Parathyroid adenoma (tissue), 2 donors: ENCODE results near the gene MAD1L1.

Experiments
- H2AFZ ChIP-seq: fragments of 300-600 bp; sonication (generic); one replicate; pipeline ENCODE4 v1.7.0; 2017; ENCODE audit warnings: antibody characterized with exemption, mild to moderate bottlenecking
- H3K27ac ChIP-seq: fragments of 300-600 bp; sonication (generic); one replicate; pipeline ENCODE4 v1.7.0; 2017
- H3K27me3 ChIP-seq: fragments of 300-600 bp; sonication (generic); one replicate; pipeline ENCODE4 v1.7.0; 2017; ENCODE audit warnings: low read length; ENCODE audit not compliant: control insufficient read depth, insufficient read depth
- H3K36me3 ChIP-seq: fragments of 300-600 bp; sonication (generic); one replicate; pipeline ENCODE4 v1.7.0; 2017; ENCODE audit warnings: low read length; ENCODE audit not compliant: control insufficient read depth, insufficient read depth
- H3K4me1 ChIP-seq: fragments of 300-600 bp; sonication (generic); one replicate; pipeline ENCODE4 v1.7.0; 2017; ENCODE audit warnings: control low read depth
- H3K4me2 ChIP-seq: fragments of 300-600 bp; sonication (generic); one replicate; pipeline ENCODE4 v1.7.0; 2017; ENCODE audit warnings: low read length
- H3K4me3 ChIP-seq: fragments of 300-600 bp; sonication (generic); one replicate; pipeline ENCODE4 v1.7.0; 2017; ENCODE audit warnings: low read depth, low read length
- H3K79me2 ChIP-seq: fragments of 300-600 bp; sonication (generic); one replicate; pipeline ENCODE4 v1.7.0; 2017; ENCODE audit warnings: control low read depth
- H3K9ac ChIP-seq: fragments of 300-600 bp; sonication (generic); one replicate; pipeline ENCODE4 v1.7.0; 2017; ENCODE audit warnings: mild to moderate bottlenecking
- H3K9me3 ChIP-seq: fragments of 300-600 bp; sonication (generic); one replicate; pipeline ENCODE4 v1.7.0; 2017; ENCODE audit warnings: low read length; ENCODE audit not compliant: control insufficient read depth
- TF ChIP-seq, protein P1 (sequence below): fragments of 300-600 bp; sonication (generic); IDR thresholded peaks from one replicate; pipeline ENCODE4 v1.7.0; 2017; ENCODE audit warnings: antibody characterized with exemption, mild to moderate bottlenecking
- donor health status: primary hyperparathyroidism.

Gene MAD1L1

GRCh38 chr7:2110610-2111396 is 121.9 kb downstream of the MAD1L1 start:
- Histone ChIP-seq H3K4me3 (no peak overlapping the region), H3K4me1 (no peaks in the 10 kb centered on the region), H3K27me3 (no peaks in the 10 kb centered on the region), H3K9me3 (no peaks in the 10 kb centered on the region), H3K9ac (no peak overlapping the region), H3K27ac (peak overlapping the region; percentile 45), H3K79me2 (no peaks in the 10 kb centered on the region), H2AFZ (no peak overlapping the region), H3K36me3 (no peaks in the 10 kb centered on the region), H3K4me2 (no peak overlapping the region)
- TF ChIP-seq, protein P1, sequence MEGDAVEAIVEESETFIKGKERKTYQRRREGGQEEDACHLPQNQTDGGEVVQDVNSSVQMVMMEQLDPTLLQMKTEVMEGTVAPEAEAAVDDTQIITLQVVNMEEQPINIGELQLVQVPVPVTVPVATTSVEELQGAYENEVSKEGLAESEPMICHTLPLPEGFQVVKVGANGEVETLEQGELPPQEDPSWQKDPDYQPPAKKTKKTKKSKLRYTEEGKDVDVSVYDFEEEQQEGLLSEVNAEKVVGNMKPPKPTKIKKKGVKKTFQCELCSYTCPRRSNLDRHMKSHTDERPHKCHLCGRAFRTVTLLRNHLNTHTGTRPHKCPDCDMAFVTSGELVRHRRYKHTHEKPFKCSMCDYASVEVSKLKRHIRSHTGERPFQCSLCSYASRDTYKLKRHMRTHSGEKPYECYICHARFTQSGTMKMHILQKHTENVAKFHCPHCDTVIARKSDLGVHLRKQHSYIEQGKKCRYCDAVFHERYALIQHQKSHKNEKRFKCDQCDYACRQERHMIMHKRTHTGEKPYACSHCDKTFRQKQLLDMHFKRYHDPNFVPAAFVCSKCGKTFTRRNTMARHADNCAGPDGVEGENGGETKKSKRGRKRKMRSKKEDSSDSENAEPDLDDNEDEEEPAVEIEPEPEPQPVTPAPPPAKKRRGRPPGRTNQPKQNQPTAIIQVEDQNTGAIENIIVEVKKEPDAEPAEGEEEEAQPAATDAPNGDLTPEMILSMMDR: no peak

- H3K9ac ChIP-seq: no peak overlapping the region
- TF ChIP-seq, protein P1: no peak
- no peaks in the 10 kb centered on the region for H3K79me2 ChIP-seq
- H3K27ac ChIP-seq: peak overlapping the region; percentile 45
- H2AFZ ChIP-seq: no peak overlapping the region
- H3K4me1 ChIP-seq: no peaks in the 10 kb centered on the region
- H3K9me3 ChIP-seq: no peaks in the 10 kb centered on the region
- H3K27me3 ChIP-seq: no peaks in the 10 kb centered on the region
- H3K36me3 ChIP-seq: no peaks in the 10 kb centered on the region
- H3K4me2 ChIP-seq: no peak overlapping the region
- H3K4me3 ChIP-seq: no peak overlapping the region
These were observed 122.7 kb downstream of the MAD1L1 start for GRCh38 chr7:2109936-2110609.

DNA sequence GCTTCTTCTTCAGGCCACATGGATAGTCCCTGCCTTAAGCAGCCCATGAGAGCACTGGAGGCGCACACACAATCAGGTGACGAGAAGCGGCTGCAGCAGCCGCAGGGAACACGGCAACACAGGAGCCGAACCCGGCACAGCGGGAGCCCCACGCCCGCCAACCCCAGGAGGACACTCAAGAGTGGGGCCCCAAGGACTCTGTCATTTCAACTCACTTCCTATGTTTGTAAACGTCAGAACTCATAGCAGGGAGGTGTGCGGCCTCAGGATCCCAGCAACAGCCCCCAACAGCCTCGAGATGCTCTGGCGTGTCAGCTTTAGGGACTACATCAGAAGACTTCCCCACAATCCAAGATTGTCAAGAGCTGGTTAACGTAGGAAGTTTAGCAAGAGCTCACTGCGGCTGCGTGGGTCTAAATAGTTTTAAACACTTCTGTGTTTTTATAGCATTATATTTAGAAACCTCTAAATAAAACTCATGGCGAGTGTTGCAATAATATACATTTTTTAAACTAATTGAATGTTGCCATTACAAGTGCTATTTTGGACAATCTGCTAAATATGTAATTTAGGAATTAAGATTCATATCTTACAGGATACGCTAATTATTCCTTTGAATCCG is 123.4 kb downstream of the MAD1L1 start:
- Histone ChIP-seq H3K4me3 (no peak overlapping the region), H3K79me2 (no peaks in the 10 kb centered on the region), H3K36me3 (no peaks in the 10 kb centered on the region), H3K4me1 (no peaks in the 10 kb centered on the region), H3K9ac (no peak overlapping the region), H3K27ac (peak overlapping the region; percentile 45), H2AFZ (no peak overlapping the region), H3K4me2 (no peak overlapping the region), H3K27me3 (no peaks in the 10 kb centered on the region), H3K9me3 (no peaks in the 10 kb centered on the region)
- TF ChIP-seq, protein P1: no peak

DNA sequence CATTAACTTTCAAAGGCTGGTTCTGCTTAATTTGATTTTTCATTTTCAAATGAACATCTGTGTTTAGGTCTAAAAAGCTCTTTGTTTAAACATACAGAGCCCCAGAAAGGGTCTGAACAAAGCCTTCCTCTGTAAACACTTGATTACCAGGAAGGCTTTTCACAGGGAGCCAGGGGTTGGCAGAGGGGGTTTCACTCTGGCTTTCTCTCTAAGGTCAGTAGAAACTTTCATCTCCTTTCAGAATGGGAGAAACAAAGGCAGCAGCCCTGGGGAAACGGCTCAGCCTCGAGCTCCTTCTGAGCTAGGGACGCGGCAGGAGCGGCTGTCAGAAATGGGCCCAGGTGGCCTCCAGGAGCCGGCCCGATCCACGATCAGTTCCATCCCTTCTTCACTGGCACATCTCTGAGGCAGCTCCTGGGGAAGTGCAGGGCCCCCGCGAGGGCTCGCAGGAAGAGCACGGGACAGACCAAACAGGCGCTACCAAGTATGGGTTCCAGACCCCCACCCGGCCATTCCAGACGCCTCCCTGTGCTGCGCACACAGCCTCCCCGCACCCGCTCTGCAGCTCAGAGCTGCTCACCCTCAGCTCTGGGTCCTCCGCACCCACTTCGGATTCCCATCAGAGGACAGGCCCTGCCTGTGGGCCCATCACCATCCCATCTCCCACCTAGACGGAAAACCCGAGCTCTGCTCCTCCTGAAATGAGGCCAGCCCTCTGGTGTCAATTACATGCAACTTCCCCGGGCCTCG is 124.1 kb downstream of the MAD1L1 start:
- Histone ChIP-seq H3K4me2 (no peak overlapping the region), H3K9me3 (no peaks in the 10 kb centered on the region), H3K36me3 (no peaks in the 10 kb centered on the region), H2AFZ (no peak overlapping the region), H3K9ac (no peak overlapping the region), H3K4me1 (no peaks in the 10 kb centered on the region), H3K27me3 (no peaks in the 10 kb centered on the region), H3K79me2 (no peaks in the 10 kb centered on the region), H3K4me3 (no peak overlapping the region), H3K27ac (no peak overlapping the region)
- TF ChIP-seq, protein P1: no peak
